ENCODE data around the gene FCHO1.

Gene FCHO1

GRCh38 chr19:17737690-17738153 is 13.6 kb upstream of the FCHO1 start:
- H3K9ac ChIP-seq (ENCODE audit: low read length) = no peak overlapping the region
- H3K27me3 ChIP-seq (ENCODE audit: control insufficient read depth, insufficient read depth, low read length) = no peaks in the 10 kb centered on the region
- H3K4me3 ChIP-seq (ENCODE audit: low read length) = no peak overlapping the region
- H3K27ac ChIP-seq (ENCODE audit: low read length) = no peak overlapping the region
- peaks cover 27% of the 10 kb centered on the region for H3K36me3 ChIP-seq (ENCODE audit: control insufficient read depth, low read depth, low read length)
- H3K4me1 ChIP-seq (ENCODE audit: control insufficient read depth, low read depth, low read length) = no peaks in the 10 kb centered on the region
- no peaks in the 10 kb centered on the region for H3K9me3 ChIP-seq (ENCODE audit: control insufficient read depth, low read depth, low read length)

GRCh38 chr19:17739121-17739875 is 12.0 kb upstream of the FCHO1 start:
- Histone ChIP-seq H3K36me3 (ENCODE audit: control insufficient read depth, low read depth, low read length) (peaks cover 14% of the 10 kb centered on the region), H3K9ac (ENCODE audit: low read length) (no peak overlapping the region), H3K9me3 (ENCODE audit: control insufficient read depth, low read depth, low read length) (no peaks in the 10 kb centered on the region), H3K27me3 (ENCODE audit: control insufficient read depth, insufficient read depth, low read length) (no peaks in the 10 kb centered on the region), H3K27ac (ENCODE audit: low read length) (no peak overlapping the region), H3K4me1 (ENCODE audit: control insufficient read depth, low read depth, low read length) (no peaks in the 10 kb centered on the region), H3K4me3 (ENCODE audit: low read length) (no peak overlapping the region)

GRCh38 chr19:17741456-17741855 is 9.8 kb upstream of the FCHO1 start:
- Histone ChIP-seq H3K27me3 (ENCODE audit: control insufficient read depth, insufficient read depth, low read length) (no peaks in the 10 kb centered on the region), H3K27ac (ENCODE audit: low read length) (no peak overlapping the region), H3K9me3 (ENCODE audit: control insufficient read depth, low read depth, low read length) (no peaks in the 10 kb centered on the region), H3K36me3 (ENCODE audit: control insufficient read depth, low read depth, low read length) (peaks cover under 1% of the 10 kb centered on the region), H3K4me3 (ENCODE audit: low read length) (no peak overlapping the region), H3K9ac (ENCODE audit: low read length) (no peak overlapping the region), H3K4me1 (ENCODE audit: control insufficient read depth, low read depth, low read length) (no peaks in the 10 kb centered on the region)

GRCh38 chr19:17743874-17744580 is 7.2 kb upstream of the FCHO1 start:
- no peaks in the 10 kb centered on the region for H3K27me3 ChIP-seq (ENCODE audit: control insufficient read depth, insufficient read depth, low read length)
- H3K4me1 ChIP-seq (ENCODE audit: control insufficient read depth, low read depth, low read length) = no peaks in the 10 kb centered on the region
- H3K9me3 ChIP-seq (ENCODE audit: control insufficient read depth, low read depth, low read length) = no peaks in the 10 kb centered on the region
- H3K36me3 ChIP-seq (ENCODE audit: control insufficient read depth, low read depth, low read length) = no peaks in the 10 kb centered on the region
- no peak overlapping the region for H3K27ac ChIP-seq (ENCODE audit: low read length)
- H3K4me3 ChIP-seq (ENCODE audit: low read length) = no peak overlapping the region
- H3K9ac ChIP-seq (ENCODE audit: low read length) = no peak overlapping the region

- H3K27me3 ChIP-seq (ENCODE audit: control insufficient read depth, insufficient read depth, low read length) = no peaks in the 10 kb centered on the region
- H3K9me3 ChIP-seq (ENCODE audit: control insufficient read depth, low read depth, low read length) = no peaks in the 10 kb centered on the region
- no peaks in the 10 kb centered on the region for H3K4me1 ChIP-seq (ENCODE audit: control insufficient read depth, low read depth, low read length)
- peak overlapping the region; percentile 64 for H3K4me3 ChIP-seq (ENCODE audit: low read length)
- no peaks in the 10 kb centered on the region for H3K36me3 ChIP-seq (ENCODE audit: control insufficient read depth, low read depth, low read length)
- peak overlapping the region; percentile 14 for H3K9ac ChIP-seq (ENCODE audit: low read length)
- no peak overlapping the region for H3K27ac ChIP-seq (ENCODE audit: low read length)
Observed at GRCh38 chr19:17747205-17748098, 3.8 kb upstream of the FCHO1 start.

GRCh38 chr19:17748884-17749638 is 2.2 kb upstream of the FCHO1 start:
- Histone ChIP-seq H3K4me1 (ENCODE audit: control insufficient read depth, low read depth, low read length) (no peaks in the 10 kb centered on the region), H3K9ac (ENCODE audit: low read length) (no peak overlapping the region), H3K9me3 (ENCODE audit: control insufficient read depth, low read depth, low read length) (no peaks in the 10 kb centered on the region), H3K27ac (ENCODE audit: low read length) (no peak overlapping the region), H3K36me3 (ENCODE audit: control insufficient read depth, low read depth, low read length) (no peaks in the 10 kb centered on the region), H3K4me3 (ENCODE audit: low read length) (no peak overlapping the region), H3K27me3 (ENCODE audit: control insufficient read depth, insufficient read depth, low read length) (no peaks in the 10 kb centered on the region)

- Histone ChIP-seq H3K4me3 (ENCODE audit: low read length) (no peak overlapping the region), H3K27me3 (ENCODE audit: control insufficient read depth, insufficient read depth, low read length) (no peaks in the 10 kb centered on the region), H3K9ac (ENCODE audit: low read length) (no peak overlapping the region), H3K36me3 (ENCODE audit: control insufficient read depth, low read depth, low read length) (no peaks in the 10 kb centered on the region), H3K9me3 (ENCODE audit: control insufficient read depth, low read depth, low read length) (no peaks in the 10 kb centered on the region), H3K27ac (ENCODE audit: low read length) (no peak overlapping the region), H3K4me1 (ENCODE audit: control insufficient read depth, low read depth, low read length) (no peaks in the 10 kb centered on the region)
Observed at GRCh38 chr19:17749912-17750317, 1.4 kb upstream of the FCHO1 start.

GRCh38 chr19:17751912-17752273 is 616 bp downstream of the FCHO1 start:
- Histone ChIP-seq H3K4me1 (ENCODE audit: control insufficient read depth, low read depth, low read length) (peaks cover 7% of the 10 kb centered on the region), H3K27ac (ENCODE audit: low read length) (no peak overlapping the region), H3K4me3 (ENCODE audit: low read length) (no peak overlapping the region), H3K27me3 (ENCODE audit: control insufficient read depth, insufficient read depth, low read length) (no peaks in the 10 kb centered on the region), H3K36me3 (ENCODE audit: control insufficient read depth, low read depth, low read length) (no peaks in the 10 kb centered on the region), H3K9ac (ENCODE audit: low read length) (no peak overlapping the region), H3K9me3 (ENCODE audit: control insufficient read depth, low read depth, low read length) (no peaks in the 10 kb centered on the region)

GRCh38 chr19:17752865-17753639 is 1.8 kb downstream of the FCHO1 start:
- Histone ChIP-seq H3K27ac (ENCODE audit: low read length) (no peak overlapping the region), H3K27me3 (ENCODE audit: control insufficient read depth, insufficient read depth, low read length) (no peaks in the 10 kb centered on the region), H3K36me3 (ENCODE audit: control insufficient read depth, low read depth, low read length) (no peaks in the 10 kb centered on the region), H3K9ac (ENCODE audit: low read length) (no peak overlapping the region), H3K9me3 (ENCODE audit: control insufficient read depth, low read depth, low read length) (no peaks in the 10 kb centered on the region), H3K4me3 (ENCODE audit: low read length) (no peak overlapping the region), H3K4me1 (ENCODE audit: control insufficient read depth, low read depth, low read length) (peaks cover 7% of the 10 kb centered on the region)

GRCh38 chr19:17753976-17754375 is 2.7 kb downstream of the FCHO1 start:
- Histone ChIP-seq H3K27me3 (ENCODE audit: control insufficient read depth, insufficient read depth, low read length) (no peaks in the 10 kb centered on the region), H3K27ac (ENCODE audit: low read length) (no peak overlapping the region), H3K9ac (ENCODE audit: low read length) (no peak overlapping the region), H3K9me3 (ENCODE audit: control insufficient read depth, low read depth, low read length) (no peaks in the 10 kb centered on the region), H3K4me3 (ENCODE audit: low read length) (no peak overlapping the region), H3K4me1 (ENCODE audit: control insufficient read depth, low read depth, low read length) (peaks cover 7% of the 10 kb centered on the region), H3K36me3 (ENCODE audit: control insufficient read depth, low read depth, low read length) (no peaks in the 10 kb centered on the region)

All from iPS-18a (cell line).